ENCODE measurements around the gene ELMO1.

- no peak for TF ChIP-seq CTCF (conservative IDR thresholded peaks at IDR 0.05; ENCODE audit: low read depth, low read length)
- no peak for TF ChIP-seq EZH2phosphoT487 (IDR thresholded peaks at IDR 0.05; ENCODE audit: borderline replicate concordance, low read length)
- TF ChIP-seq EZH2 (IDR thresholded peaks at IDR 0.05; ENCODE audit: low read length, unreplicated experiment) = no peak
Measured at GRCh38 chr7:37493810-37494209, 45.1 kb upstream of the ELMO1 start.
